Stimulated activated CD4-positive, alpha-beta T cell treated with anti-CD3 and anti-CD28 coated beads, Interleukin-1b, Interleukin-23, amount 100 ng/mL, for 24 hours (primary cell): Measurements from ENCODE around the gene MRPL46.
"Not testable (repeated sequence)": the region's sequence is repeated elsewhere in the genome, so short reads cannot be mapped to it uniquely, and the experiment has no call there.

Source experiments
- DNase-seq, 4 experiments: peaks; one replicate each; pipeline ENCODE4 v3.0.0-alpha.2; 2020; ENCODE audit warnings: low read depth in 4 of 4, low spot score in 1 of 4

MRPL46 gene

GRCh38 chr15:88447206-88447605, 20.0 kb downstream of the MRPL46 start:
- no peak for DNase-seq

- no peak for DNase-seq
These were observed 26.0 kb downstream of the MRPL46 start for GRCh38 chr15:88441076-88441730.

- no peak for DNase-seq
These were observed 27.2 kb downstream of the MRPL46 start for GRCh38 chr15:88440021-88440420.

GRCh38 chr15:88438181-88438580, 29.0 kb downstream of the MRPL46 start:
- DNase-seq = no peak

GRCh38 chr15:88434106-88434505, 33.1 kb downstream of the MRPL46 start:
- not testable (repeated sequence) for DNase-seq

- DNase-seq = no peak
These were observed 34.0 kb downstream of the MRPL46 start for GRCh38 chr15:88433046-88433685.

GRCh38 chr15:88431441-88431840, 35.7 kb downstream of the MRPL46 start:
- no peak for DNase-seq

- DNase-seq = no peak
These were observed 37.1 kb downstream of the MRPL46 start for GRCh38 chr15:88430051-88430450.

- no peak for DNase-seq
These were observed 38.2 kb downstream of the MRPL46 start for GRCh38 chr15:88428805-88429605.

GRCh38 chr15:88428053-88428452, 39.1 kb downstream of the MRPL46 start:
- no peak for DNase-seq

- DNase-seq = no peak
These were observed 40.9 kb downstream of the MRPL46 start for GRCh38 chr15:88426304-88426703.

GRCh38 chr15:88423331-88423730, 43.9 kb downstream of the MRPL46 start:
- DNase-seq = no peak

- no peak for DNase-seq
These were observed 47.4 kb downstream of the MRPL46 start for GRCh38 chr15:88419830-88420229.
